Osteocyte (in vitro differentiated cells): ENCODE results near the gene SIRT3. TPM values are rescaled to one million over a fixed set of nuclear protein-coding genes. Genes with fewer than 3 reads are reported as not detected.

Experiments
- DNase-seq: peaks from one replicate; pipeline ENCODE4 v3.0.0; 2021; ENCODE audit warnings: mixed read lengths; ENCODE audit not compliant: unreplicated experiment; ENCODE audit errors: extremely low spot score
- H3K27ac Mint-ChIP-seq: one replicate; pipeline ENCODE4 v1.8.0; 2021; ENCODE audit warnings: mild to moderate bottlenecking, mixed read lengths; ENCODE audit not compliant: unreplicated experiment
- H3K27me3 Mint-ChIP-seq: one replicate; pipeline ENCODE4 v1.8.0; 2021; ENCODE audit warnings: mixed read lengths; ENCODE audit not compliant: unreplicated experiment
- H3K36me3 Mint-ChIP-seq: one replicate; pipeline ENCODE4 v1.8.0; 2021; ENCODE audit warnings: mixed read lengths; ENCODE audit not compliant: unreplicated experiment
- H3K4me1 Mint-ChIP-seq: one replicate; pipeline ENCODE4 v1.8.0; 2021; ENCODE audit warnings: mixed read lengths; ENCODE audit not compliant: unreplicated experiment
- H3K4me3 Mint-ChIP-seq: one replicate; pipeline ENCODE4 v1.8.0; 2021; ENCODE audit warnings: mild to moderate bottlenecking, moderate library complexity, mixed read lengths; ENCODE audit not compliant: unreplicated experiment
- H3K9me3 Mint-ChIP-seq: one replicate; pipeline ENCODE4 v1.8.0; 2021; ENCODE audit warnings: mixed read lengths; ENCODE audit not compliant: unreplicated experiment
- CTCF ChIP-seq: fragments of 200-600 bp; sonication (generic); IDR thresholded peaks from 2 replicates; pipeline ENCODE4 v1.5.0; 2021; ENCODE audit warnings: antibody characterized with exemption, mild to moderate bottlenecking, moderate library complexity
- total RNA-seq: library from RNA; stranded (reverse); gene quantifications from 2 replicates; pipeline ENCODE4 v1.2.1, GENCODE V29; 2021

Gene SIRT3
- total RNA-seq, 1 donor from 2014 or later: 25.7 TPM

- H3K27me3 Mint-ChIP-seq: no peaks in the 10 kb centered on the region
- peak overlapping the region; percentile 94 for H3K4me3 Mint-ChIP-seq
- H3K9me3 Mint-ChIP-seq: no peaks in the 10 kb centered on the region
- no peak for TF ChIP-seq CTCF
- H3K27ac Mint-ChIP-seq: peak overlapping the region; percentile 99
- peak; percentile 81 for DNase-seq
- H3K36me3 Mint-ChIP-seq: peaks cover 22% of the 10 kb centered on the region
- peaks cover 35% of the 10 kb centered on the region for H3K4me1 Mint-ChIP-seq
Measured at GRCh38 chr11:206526-207207, 29.5 kb downstream of the SIRT3 start.

- peak overlapping the region; percentile 94 for H3K4me3 Mint-ChIP-seq
- H3K27ac Mint-ChIP-seq: peak overlapping the region; percentile 99
- peaks cover 32% of the 10 kb centered on the region for H3K4me1 Mint-ChIP-seq
- peaks cover 18% of the 10 kb centered on the region for H3K36me3 Mint-ChIP-seq
- peak; percentile 57 for DNase-seq
- no peaks in the 10 kb centered on the region for H3K27me3 Mint-ChIP-seq
- no peak for TF ChIP-seq CTCF
- no peaks in the 10 kb centered on the region for H3K9me3 Mint-ChIP-seq
Measured at GRCh38 chr11:206002-206384, 30.1 kb downstream of the SIRT3 start.

GRCh38 chr11:205221-206001 lies 30.7 kb downstream of the SIRT3 start:
- peak; percentile 60 for DNase-seq
- Mint-ChIP-seq H3K36me3 (peaks cover 21% of the 10 kb centered on the region), H3K4me3 (peak overlapping the region; percentile 94), H3K27ac (peak overlapping the region; percentile 99), H3K4me1 (peaks cover 30% of the 10 kb centered on the region), H3K9me3 (no peaks in the 10 kb centered on the region), H3K27me3 (no peaks in the 10 kb centered on the region)
- TF ChIP-seq CTCF: no peak

- Mint-ChIP-seq H3K36me3 (peaks cover 19% of the 10 kb centered on the region), H3K4me1 (peaks cover 22% of the 10 kb centered on the region), H3K27me3 (no peaks in the 10 kb centered on the region), H3K27ac (peak overlapping the region; percentile 31), H3K4me3 (no peak overlapping the region), H3K9me3 (no peaks in the 10 kb centered on the region)
- no peak for TF ChIP-seq CTCF
- peak; percentile 68 for DNase-seq
Measured at GRCh38 chr11:204587-205109, 31.5 kb downstream of the SIRT3 start.

- TF ChIP-seq CTCF: no peak
- Mint-ChIP-seq H3K27ac (peak overlapping the region; percentile 57), H3K9me3 (no peaks in the 10 kb centered on the region), H3K4me1 (peaks cover 19% of the 10 kb centered on the region), H3K4me3 (no peak overlapping the region), H3K27me3 (no peaks in the 10 kb centered on the region), H3K36me3 (peaks cover 19% of the 10 kb centered on the region)
- DNase-seq: peak; percentile 60
Measured at GRCh38 chr11:203945-204586, 32.1 kb downstream of the SIRT3 start.
